ENCODE measurements around the gene MYO1E. TPM values are rescaled to one million over a fixed set of nuclear protein-coding genes. Genes with fewer than 3 reads are reported as not detected.
A peak's percentile ranks its signal among the peaks of the same experiment; 100 is the strongest.

Gene MYO1E
- total and polyA plus RNA-seq, 7 donors, result 20.6 to 92.2 (median 32.1) TPM

- peaks cover 0 to 34% (median 31%) of the 10 kb centered on the region in 4 donors for H3K4me1 ChIP-seq
- no peak overlapping the region for H3K4me3 ChIP-seq
- no peaks in the 10 kb centered on the region for H3K9me3 ChIP-seq
- DNase-seq, result no peak
- H3K36me3 ChIP-seq, result no peaks in the 10 kb centered on the region
- intact Hi-C loops (cut with DNase I), result no loop called here
- TF ChIP-seq POLR2A (IDR thresholded peaks at IDR 0.05) (no peak), POLR2AphosphoS5 (IDR thresholded peaks at IDR 0.05) (no peak), CTCF (IDR thresholded peaks at IDR 0.05) (no peak), EP300 (IDR thresholded peaks at IDR 0.05) (no peak)
- 29 to 73% methylated on average over 17 of the region's 17 CpGs for WGBS, 2 donors
- H3K27me3 ChIP-seq, result no peaks in the 10 kb centered on the region
- H3K27ac ChIP-seq, result peak overlapping the region; percentile 58 to 64 (median 60)
These were observed 77.2 kb downstream of the MYO1E start for GRCh38 chr15:59295261-59296001.

GRCh38 chr15:59294574-59295260 lies 78.0 kb downstream of the MYO1E start:
- H3K4me1 ChIP-seq, result peaks cover 0 to 30% (median 28%) of the 10 kb centered on the region in 4 donors
- no peaks in the 10 kb centered on the region for H3K27me3 ChIP-seq
- 90 to 93% methylated on average over 3 of the region's 3 CpGs for WGBS, 2 donors
- H3K9me3 ChIP-seq, result no peaks in the 10 kb centered on the region
- H3K36me3 ChIP-seq, result no peaks in the 10 kb centered on the region
- H3K27ac ChIP-seq, result peak overlapping the region; percentile 58 to 64 (median 60)
- intact Hi-C loops (cut with DNase I), result no loop called here
- no peak for DNase-seq
- no peak overlapping the region for H3K4me3 ChIP-seq
- TF ChIP-seq EP300 (IDR thresholded peaks at IDR 0.05) (no peak), POLR2A (IDR thresholded peaks at IDR 0.05) (no peak), POLR2AphosphoS5 (IDR thresholded peaks at IDR 0.05) (no peak), CTCF (IDR thresholded peaks at IDR 0.05) (no peak)

GRCh38 chr15:59292442-59293151 lies 80.1 kb downstream of the MYO1E start:
- H3K27me3 ChIP-seq, result no peaks in the 10 kb centered on the region
- peaks cover 0 to 33% (median 28%) of the 10 kb centered on the region in 4 donors for H3K4me1 ChIP-seq
- H3K4me3 ChIP-seq, result no peak overlapping the region
- no peaks in the 10 kb centered on the region for H3K36me3 ChIP-seq
- TF ChIP-seq POLR2AphosphoS5 (IDR thresholded peaks at IDR 0.05), result peak in 1 of 4 donors; percentile 28
- no peak for TF ChIP-seq EP300 (IDR thresholded peaks at IDR 0.05)
- DNase-seq, result no peak
- H3K9me3 ChIP-seq, result no peaks in the 10 kb centered on the region
- 88 to 89% methylated on average over 8 of the region's 8 CpGs for whole genome bisulfite sequencing, 2 donors
- peak overlapping the region in 3 of 4 donors; percentile 15 to 39 (median 29) for H3K27ac ChIP-seq
- intact Hi-C loops (cut with DNase I), result no loop called here

- 10 to 58% methylated on average over 3 of the region's 3 CpGs for WGBS, 2 donors
- Histone ChIP-seq H3K9me3 (no peaks in the 10 kb centered on the region), H3K4me1 (peaks cover 0 to 30% (median 26%) of the 10 kb centered on the region in 4 donors), H3K27ac (no peak overlapping the region), H3K27me3 (no peaks in the 10 kb centered on the region), H3K4me3 (no peak overlapping the region), H3K36me3 (no peaks in the 10 kb centered on the region)
- intact Hi-C loops (cut with DNase I), result no loop called here
- DNase-seq, result no peak
- TF ChIP-seq POLR2A (IDR thresholded peaks at IDR 0.05) (no peak), CTCF (IDR thresholded peaks at IDR 0.05) (no peak), POLR2AphosphoS5 (IDR thresholded peaks at IDR 0.05) (no peak), EP300 (IDR thresholded peaks at IDR 0.05) (no peak)
These were observed 81.5 kb downstream of the MYO1E start for GRCh38 chr15:59291213-59291549.

Measured in sigmoid colon (tissue), 7 donors.